ENCODE results near the gene SLC25A48.

Gene SLC25A48

DNA sequence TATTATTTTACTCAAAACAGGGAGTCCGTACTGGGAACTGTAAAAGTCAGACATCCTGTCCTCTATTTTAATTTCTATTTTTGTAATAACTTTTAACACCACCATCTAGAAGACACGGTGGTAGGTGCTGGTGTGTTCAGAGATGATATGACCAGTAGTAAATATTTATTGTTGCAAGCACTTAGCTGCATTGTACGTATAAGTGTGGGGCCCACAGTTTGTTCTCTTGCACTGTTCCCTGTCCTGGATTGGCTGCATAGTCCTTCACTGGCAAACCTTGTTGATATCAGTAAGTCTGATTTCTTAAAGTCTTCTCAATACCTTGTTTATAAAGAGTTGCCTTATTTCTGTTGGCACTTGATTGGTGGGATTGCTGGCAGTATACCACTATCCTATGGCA, 85.7 kb downstream of the SLC25A48 start:
- no peak for DNase-seq (ENCODE audit: low read depth)

DNA sequence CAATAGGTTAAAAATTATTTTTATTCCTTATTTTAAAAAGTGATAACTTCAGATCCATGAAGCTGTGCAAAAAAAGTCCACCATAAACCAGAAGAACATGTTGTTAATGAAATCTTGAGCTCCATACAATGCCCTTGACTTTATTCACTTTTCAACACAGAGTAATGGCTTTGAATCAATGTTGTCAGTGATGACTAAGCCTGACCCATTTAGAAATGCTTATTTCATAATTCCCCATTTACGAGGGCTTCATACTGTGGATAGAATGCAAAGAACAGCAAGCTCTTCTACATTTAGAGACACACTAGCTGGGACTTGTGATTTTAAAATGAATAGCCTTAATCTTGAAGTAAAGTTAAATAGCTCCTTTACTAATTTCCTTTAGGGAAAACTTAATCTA, 86.9 kb downstream of the SLC25A48 start:
- no peak for DNase-seq (ENCODE audit: low read depth)

DNA sequence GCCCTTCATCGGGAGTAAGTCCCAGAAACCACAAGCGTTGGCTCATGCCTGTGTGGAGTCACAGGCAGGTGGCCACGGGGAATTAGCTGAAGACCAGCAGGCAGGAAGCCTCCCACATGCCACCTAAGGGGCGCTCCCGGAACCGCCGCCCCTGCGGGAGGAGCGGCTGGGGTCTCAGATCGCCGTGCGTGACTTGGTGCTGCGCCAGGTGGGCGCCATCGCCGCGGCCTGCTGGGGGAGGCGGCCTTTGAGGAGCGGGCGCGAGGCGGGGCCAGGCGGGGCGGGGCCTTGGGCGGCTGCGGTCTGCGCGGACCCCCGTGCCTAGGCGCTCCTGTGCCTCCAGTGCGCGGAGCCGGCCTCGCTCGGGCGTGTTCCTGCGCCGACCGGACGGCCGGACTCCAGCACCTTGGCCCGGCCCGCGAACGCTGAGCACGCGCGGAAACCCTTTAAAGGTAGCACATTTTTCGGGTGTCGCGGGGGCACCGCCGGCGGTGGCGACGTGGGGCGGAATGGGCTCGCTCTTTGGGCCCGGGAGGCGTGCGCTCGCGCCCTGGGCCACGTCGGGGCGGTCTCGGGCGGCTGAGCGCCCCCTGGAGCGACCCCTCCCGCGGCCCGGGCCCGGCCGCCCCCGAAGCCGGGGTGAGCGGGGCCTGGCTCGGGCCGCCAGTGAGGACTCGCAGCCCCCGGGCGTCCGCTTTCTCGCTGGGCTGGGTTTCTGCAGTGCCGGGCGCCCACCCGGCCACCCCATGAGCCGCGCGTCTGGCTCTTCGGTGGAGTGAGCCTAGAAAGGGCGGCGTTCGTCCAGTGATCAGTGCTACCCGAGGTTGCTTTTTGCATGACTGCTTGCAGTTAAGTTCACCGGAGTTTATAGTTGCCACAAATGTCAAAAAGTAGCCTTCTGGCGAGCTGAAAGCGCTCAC, 95.8 kb downstream of the SLC25A48 start:
- no peak for DNase-seq (ENCODE audit: low read depth)

DNA sequence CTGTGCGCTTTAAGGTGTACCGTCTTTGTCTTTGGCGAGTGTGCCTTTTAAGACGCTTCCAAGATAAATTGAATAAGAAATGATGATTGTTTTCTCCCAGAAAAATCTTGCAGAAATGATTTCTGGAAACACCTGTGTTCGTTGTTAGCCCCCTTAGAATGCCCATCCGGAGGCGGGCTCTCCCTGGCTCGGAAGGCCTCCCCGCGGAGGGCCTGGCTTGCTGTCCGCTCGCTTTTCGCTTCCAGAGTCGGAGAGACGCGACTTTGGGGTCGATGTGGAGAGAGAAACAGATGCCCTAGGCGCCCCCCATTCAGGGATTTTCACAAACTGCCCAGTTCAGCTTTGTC, 96.5 kb downstream of the SLC25A48 start:
- no peak for DNase-seq (ENCODE audit: low read depth)

DNA sequence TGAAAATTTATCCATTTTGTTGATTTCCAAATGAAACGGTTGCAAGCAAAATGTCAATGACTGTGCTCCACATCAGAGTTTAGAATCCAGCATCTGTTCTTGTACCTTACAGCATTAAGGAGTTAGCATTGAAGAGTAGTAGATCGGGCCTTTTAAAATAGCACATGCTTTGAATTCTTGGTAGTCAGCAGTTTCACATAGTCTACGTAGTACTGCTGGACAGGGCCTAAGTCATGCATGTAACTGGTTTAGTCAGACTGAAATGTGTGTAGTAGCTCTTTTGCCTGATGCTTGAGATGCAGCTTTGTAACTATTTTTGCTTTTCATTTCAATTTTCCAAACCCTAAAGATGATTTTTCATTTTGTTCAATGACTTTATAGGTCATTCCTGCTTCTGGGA, 100.5 kb downstream of the SLC25A48 start:
- DNase-seq (ENCODE audit: low read depth): no peak

DNA sequence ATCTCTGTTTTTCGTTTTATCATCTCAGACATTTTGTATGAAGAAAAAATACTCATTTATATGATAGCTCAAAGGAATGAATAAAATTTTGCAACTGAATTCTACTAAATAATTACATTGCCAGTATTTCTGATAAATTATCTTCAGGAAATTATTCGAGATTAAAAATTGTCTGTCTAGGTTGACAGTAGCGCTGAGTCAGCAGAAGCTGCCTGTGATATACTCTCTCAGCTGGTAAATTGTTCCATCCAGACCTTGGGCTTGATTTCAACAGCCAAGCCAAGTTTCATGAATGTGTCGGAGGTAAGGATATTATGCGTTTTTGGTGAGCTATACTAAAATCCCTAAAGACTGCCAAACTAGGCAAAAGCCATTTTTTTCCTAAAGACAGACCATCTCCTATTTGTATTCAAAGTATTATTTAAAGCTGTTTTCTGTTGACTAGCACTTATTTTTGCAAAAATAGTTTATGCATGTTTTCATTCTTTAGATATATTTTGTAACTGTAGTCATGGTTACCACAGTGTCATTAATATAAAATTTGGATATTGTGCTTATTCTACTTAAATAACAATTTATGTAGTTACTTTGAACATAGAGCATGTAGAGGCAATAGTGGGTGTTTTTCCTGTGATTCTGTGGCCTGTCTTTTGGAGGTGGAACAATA, 102.9 kb downstream of the SLC25A48 start:
- DNase-seq (ENCODE audit: low read depth): no peak

All from T-helper 22 cell (primary cell).